Smooth muscle cell (in vitro differentiated cells): Measurements from ENCODE around the gene C1QTNF8. TPM values are rescaled to one million over a fixed set of nuclear protein-coding genes. Genes with fewer than 3 reads are reported as not detected.
A peak's percentile ranks its signal among the peaks of the same experiment; 100 is the strongest.

Source experiments
- DNase-seq: peaks from one replicate; lab custom pipeline; 2025; ENCODE audit not compliant: unreplicated experiment; lab: John Stamatoyannopoulos, UW
- H2AFZ ChIP-seq: fragments of 200-600 bp; sonication (generic); 2 replicates; pipeline ENCODE4 v1.6.0; 2016; ENCODE audit warnings: antibody characterized with exemption, low read depth, mild to moderate bottlenecking
- H3F3A ChIP-seq: fragments of 200-600 bp; sonication (generic); 2 replicates; pipeline ENCODE4 v1.6.0; 2017; ENCODE audit warnings: antibody characterized with exemption, low read depth
- H3K27ac ChIP-seq: fragments of 200-600 bp; sonication (generic); 2 replicates; pipeline ENCODE4 v1.5.1; 2016; ENCODE audit warnings: low read depth, mild to moderate bottlenecking
- H3K27me3 ChIP-seq: fragments of 200-600 bp; sonication (generic); 2 replicates; pipeline ENCODE4 v1.6.1; 2016; ENCODE audit warnings: low read depth, mild to moderate bottlenecking
- H3K36me3 ChIP-seq: fragments of 200-600 bp; sonication (generic); 2 replicates; pipeline ENCODE4 v1.5.1; 2016; ENCODE audit warnings: low read depth
- H3K4me1 ChIP-seq: fragments of 200-600 bp; sonication (generic); 2 replicates; pipeline ENCODE4 v1.5.1; 2016; ENCODE audit warnings: low read depth
- H3K4me2 ChIP-seq: fragments of 200-600 bp; sonication (generic); 2 replicates; pipeline ENCODE4 v1.6.0; 2016; ENCODE audit warnings: mild to moderate bottlenecking
- H3K4me3 ChIP-seq: fragments of 200-600 bp; sonication (generic); 2 replicates; pipeline ENCODE4 v1.5.1; 2016; ENCODE audit warnings: mild to moderate bottlenecking
- H3K79me2 ChIP-seq: fragments of 200-600 bp; sonication (generic); 2 replicates; pipeline ENCODE4 v1.6.0; 2016; ENCODE audit warnings: low read depth, mild to moderate bottlenecking
- H3K9ac ChIP-seq: fragments of 200-600 bp; sonication (generic); 2 replicates; pipeline ENCODE4 v1.6.0; 2016; ENCODE audit warnings: low read depth
- H3K9me3 ChIP-seq: fragments of 200-600 bp; sonication (generic); replicated peaks from 2 replicates; pipeline ENCODE4 v1.5.1; 2016; ENCODE audit warnings: low read depth
- H4K20me1 ChIP-seq: fragments of 200-600 bp; sonication (generic); 2 replicates; pipeline ENCODE4 v1.6.0; 2016; ENCODE audit warnings: low read depth
- CTCF ChIP-seq: fragments of 200-600 bp; sonication (generic); IDR thresholded peaks from 2 replicates; pipeline ENCODE4 v1.5.1; 2017; ENCODE audit warnings: borderline replicate concordance, mild to moderate bottlenecking, antibody characterized with exemption; ENCODE audit not compliant: insufficient read depth, poor library complexity, severe bottlenecking
- WGBS: methylation state at CpG from one replicate; pipeline ENCODE4 v1.1.7; 2016; ENCODE audit warnings: low lambda C conversion rate; 5-methylcytosine and 5-hydroxymethylcytosine counted together
- polyA plus RNA-seq: library from polyadenylated mRNA; unstranded; fragments of >200 nt; fragmentation: Nextera tagmentation; extraction: Ambion mirVana; gene quantifications from 2 replicates; pipeline ENCODE4 v1.2.1, GENCODE V29; 2016
- total RNA-seq: library from RNA; depleted of rRNA; stranded (reverse); fragments of >200 nt; gene quantifications from 2 replicates; pipeline ENCODE4 v1.2.3, GENCODE V29; 2014

Gene C1QTNF8
- total and polyA plus RNA-seq, 2 experiments from 2014 or later, result not detected

- Histone ChIP-seq H3K4me1 (peaks cover 5% of the 10 kb centered on the region), H3K79me2 (no peaks in the 10 kb centered on the region), H3K9me3 (no peaks in the 10 kb centered on the region), H3F3A (no peaks in the 10 kb centered on the region), H4K20me1 (no peaks in the 10 kb centered on the region), H3K36me3 (no peaks in the 10 kb centered on the region), H3K27me3 (no peaks in the 10 kb centered on the region), H2AFZ (no peak overlapping the region), H3K4me2 (no peak overlapping the region), H3K27ac (no peak overlapping the region), H3K9ac (no peak overlapping the region), H3K4me3 (no peak overlapping the region)
- TF ChIP-seq CTCF, result no peak
- peak; percentile 17 for DNase-seq
- WGBS, result 53% methylated on average over 21 of the region's 21 CpGs
These were observed 13.6 kb downstream of the C1QTNF8 start for GRCh38 chr16:1082266-1082951.

- Histone ChIP-seq H3K4me2 (no peak overlapping the region), H3K79me2 (no peaks in the 10 kb centered on the region), H3K27me3 (no peaks in the 10 kb centered on the region), H4K20me1 (no peaks in the 10 kb centered on the region), H2AFZ (no peak overlapping the region), H3K4me1 (peaks cover 5% of the 10 kb centered on the region), H3F3A (no peaks in the 10 kb centered on the region), H3K4me3 (no peak overlapping the region), H3K9me3 (no peaks in the 10 kb centered on the region), H3K9ac (no peak overlapping the region), H3K36me3 (no peaks in the 10 kb centered on the region), H3K27ac (no peak overlapping the region)
- DNase-seq, result no peak
- 90% methylated on average over 12 of the region's 22 CpGs for WGBS
- no peak for TF ChIP-seq CTCF
These were observed 14.2 kb downstream of the C1QTNF8 start for GRCh38 chr16:1081734-1082265.

- no peak for TF ChIP-seq CTCF
- Histone ChIP-seq H2AFZ (no peak overlapping the region), H4K20me1 (no peaks in the 10 kb centered on the region), H3K4me1 (peaks cover 5% of the 10 kb centered on the region), H3K9me3 (no peaks in the 10 kb centered on the region), H3K27me3 (no peaks in the 10 kb centered on the region), H3K79me2 (no peaks in the 10 kb centered on the region), H3K4me2 (peak overlapping the region; percentile 17), H3K4me3 (no peak overlapping the region), H3K36me3 (no peaks in the 10 kb centered on the region), H3K9ac (no peak overlapping the region), H3K27ac (no peak overlapping the region), H3F3A (no peaks in the 10 kb centered on the region)
- 79% methylated on average over 20 of the region's 42 CpGs for WGBS
- DNase-seq, result no peak
These were observed 15.0 kb downstream of the C1QTNF8 start for GRCh38 chr16:1080801-1081733.
